K562 (cell line): Measurements from ENCODE around the gene KCND1. TPM values are rescaled to one million over a fixed set of nuclear protein-coding genes. Genes with fewer than 3 reads are reported as not detected.

Experiments used
- CHD7 ChIP-seq: fragments of 200-600 bp; sonication (generic); IDR thresholded peaks from one replicate; pipeline ENCODE4 v1.6.1; 2012; ENCODE audit warnings: mild to moderate bottlenecking, low read depth, low read length, inconsistent platforms
- HCFC1 ChIP-seq: IDR thresholded peaks from 2 replicates; pipeline ENCODE4 v1.6.1; 2012; ENCODE audit warnings: low read depth, low read length, improper control_type of control experiment
- HLTF ChIP-seq: fragments of 450-650 bp; IDR thresholded peaks from 2 replicates; pipeline ENCODE4 v1.6.1; 2016
- HMG20B ChIP-seq: fragments of 250-450 bp; sonication (Bioruptor Pico); IDR thresholded peaks from 2 replicates; pipeline ENCODE4 v1.5.0; 2021; ENCODE audit warnings: mild to moderate bottlenecking
- HMGN3 ChIP-seq: IDR thresholded peaks from 2 replicates; pipeline ENCODE4 v1.6.1; 2011; ENCODE audit warnings: borderline replicate concordance, low read depth, mild to moderate bottlenecking, mixed read lengths, low read length; ENCODE audit not compliant: insufficient read length; ENCODE audit errors: extremely low read depth
- KAT7 ChIP-seq: sonication (generic); formaldehyde crosslinking; IDR thresholded peaks from 2 replicates; pipeline ENCODE4 v1.8.0; 2022; ENCODE audit warnings: missing genetic modification reagents, mild to moderate bottlenecking, borderline replicate concordance
- KAT8 ChIP-seq: fragments of 450-650 bp; IDR thresholded peaks from 2 replicates; pipeline ENCODE4 v1.6.1; 2016; ENCODE audit warnings: low read depth, mild to moderate bottlenecking
- ZNF274 ChIP-seq: IDR thresholded peaks from 2 replicates; pipeline ENCODE4 v1.6.1; 2011; ENCODE audit warnings: low read depth, mild to moderate bottlenecking, low read length, moderate library complexity, borderline replicate concordance
- ZNF551 ChIP-seq: fragments of 250-450 bp; sonication (Bioruptor Pico); IDR thresholded peaks from 2 replicates; pipeline ENCODE4 v1.5.0; 2021; ENCODE audit warnings: mild to moderate bottlenecking, moderate library complexity
- polyA plus RNA-seq, 8 experiments: library from polyadenylated mRNA; depleted of rRNA in 4 of 8; stranded (reverse) in 5 of 8; unstranded in 3 of 8; fragments of >200 nt; fragmentation: Nextera tagmentation in 2 of 8; fragmentation: Illumina TruSeq in 1 of 8; extraction: Ambion mirVana in 2 of 8; extraction: Trizol in 1 of 8; gene quantifications; 2 replicates each; pipeline versions ENCODE4 v1.2.1 to v1.2.3, GENCODE V29; 2011 to 2014; ENCODE audit warnings: inconsistent platforms in 1 of 8, missing spikeins in 1 of 8
- total RNA-seq, 7 experiments: library from RNA; depleted of rRNA in 6 of 7; stranded (reverse); fragments of >200 nt in 6 of 7; fragmentation: Illumina TruSeq in 2 of 7; extraction: Trizol in 2 of 7; gene quantifications; 2 replicates each; pipeline versions ENCODE4 v1.2.1 to v1.2.3, GENCODE V29; 2011 to 2021; ENCODE audit warnings: low replicate concordance in 1 of 7
- TF ChIP-seq, protein P1 (sequence below): fragments of 250-450 bp; sonication (Bioruptor Pico); IDR thresholded peaks from 2 replicates; pipeline ENCODE4 v1.4.0; 2020; ENCODE audit warnings: borderline replicate concordance

The KCND1 gene
- total and polyA plus RNA-seq, 9 of the 15 experiments (the other 6 are each of a cell fraction or from before 2014, with no cell fraction given) = 0.06 to 0.83 (median 0.39) TPM; not detected in 1

DNA sequence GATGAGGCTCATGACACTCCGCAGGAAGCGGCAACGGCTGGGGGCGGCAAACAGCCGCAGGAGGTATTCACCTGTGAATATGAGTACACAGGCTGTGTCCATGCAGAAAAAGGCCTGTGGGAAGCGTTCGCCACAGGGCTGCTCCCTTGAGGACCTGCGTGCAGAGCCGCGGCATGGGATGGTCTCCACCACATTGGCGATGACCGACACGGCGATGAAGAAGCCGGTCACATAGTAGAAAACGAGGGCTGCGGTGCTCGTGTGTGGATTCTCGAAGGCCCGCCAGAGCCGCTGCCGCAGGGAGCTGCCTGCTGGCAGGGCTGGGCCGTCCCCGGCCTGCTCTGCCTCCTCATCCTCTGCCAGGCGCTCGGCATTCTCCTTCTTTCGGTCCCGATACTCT is 2.2 kb downstream of the KCND1 start (continued):
- TF ChIP-seq CHD7 (no peak), KAT8 (no peak), HLTF (no peak), ZNF551 (CRISPR knock-in tag) (no peak), KAT7 (CRISPR knock-in tag) (no peak), HMG20B (CRISPR knock-in tag) (no peak), HCFC1 (no peak), ZNF274 (no peak), HMGN3 (no peak)
- TF ChIP-seq, protein P1, sequence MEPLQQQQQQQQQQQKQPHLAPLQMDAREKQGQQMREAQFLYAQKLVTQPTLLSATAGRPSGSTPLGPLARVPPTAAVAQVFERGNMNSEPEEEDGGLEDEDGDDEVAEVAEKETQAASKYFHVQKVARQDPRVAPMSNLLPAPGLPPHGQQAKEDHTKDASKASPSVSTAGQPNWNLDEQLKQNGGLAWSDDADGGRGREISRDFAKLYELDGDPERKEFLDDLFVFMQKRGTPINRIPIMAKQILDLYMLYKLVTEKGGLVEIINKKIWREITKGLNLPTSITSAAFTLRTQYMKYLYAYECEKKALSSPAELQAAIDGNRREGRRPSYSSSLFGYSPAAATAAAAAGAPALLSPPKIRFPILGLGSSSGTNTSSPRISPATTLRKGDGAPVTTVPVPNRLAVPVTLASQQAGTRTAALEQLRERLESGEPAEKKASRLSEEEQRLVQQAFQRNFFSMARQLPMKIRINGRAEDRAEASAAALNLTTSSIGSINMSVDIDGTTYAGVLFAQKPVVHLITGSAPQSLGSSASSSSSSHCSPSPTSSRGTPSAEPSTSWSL (CRISPR knock-in tag) = no peak
